BLaER1 (cell line): Measurements from ENCODE around the gene JAZF1.

ENCODE experiments used
- H3K27ac ChIP-seq: shearing (Covaris generic); formaldehyde crosslinking; 2 replicates; pipeline ENCODE4 v1.8.1; 2022
- H3K27me3 ChIP-seq: shearing (Covaris generic); formaldehyde crosslinking; 2 replicates; pipeline ENCODE4 v1.8.1; 2022
- H3K36me3 ChIP-seq: shearing (Covaris generic); formaldehyde crosslinking; 2 replicates; pipeline ENCODE4 v1.8.1; 2022
- H3K4me1 ChIP-seq: shearing (Covaris generic); formaldehyde crosslinking; 2 replicates; pipeline ENCODE4 v1.8.1; 2022
- H3K4me2 ChIP-seq: shearing (Covaris generic); formaldehyde crosslinking; 2 replicates; pipeline ENCODE4 v1.8.1; 2022
- H3K4me3 ChIP-seq: shearing (Covaris generic); formaldehyde crosslinking; 2 replicates; pipeline ENCODE4 v1.8.1; 2022
- H3K9ac ChIP-seq: shearing (Covaris generic); formaldehyde crosslinking; 2 replicates; pipeline ENCODE4 v1.8.1; 2022
- H3K9me3 ChIP-seq: shearing (Covaris generic); formaldehyde crosslinking; 2 replicates; pipeline ENCODE4 v1.8.1; 2022
- H4K20me1 ChIP-seq: shearing (Covaris generic); formaldehyde crosslinking; 2 replicates; pipeline ENCODE4 v1.8.1; 2022
- Cebpa-rat ChIP-seq: shearing (Covaris generic); IDR thresholded peaks from 2 replicates; pipeline ENCODE4 v1.8.1; 2022

Gene JAZF1

DNA sequence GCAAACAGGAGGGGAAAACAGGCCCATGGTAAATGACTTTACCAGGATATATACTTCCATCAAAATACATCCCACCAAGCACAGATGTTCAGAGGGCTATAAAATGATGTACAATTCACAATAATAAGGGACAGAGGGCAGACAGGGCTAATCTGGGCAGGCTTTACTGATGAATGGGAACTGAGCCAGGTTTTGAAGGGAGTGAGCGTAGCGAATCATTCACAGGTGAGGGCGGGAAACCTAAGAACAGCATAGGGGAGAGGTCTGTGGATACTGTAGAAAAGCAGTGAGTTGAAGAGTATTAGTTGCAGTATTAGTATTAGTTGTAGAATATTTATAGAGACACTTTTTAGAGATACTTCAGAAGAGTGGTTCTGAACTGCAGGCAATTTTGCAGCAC, 180.8 kb downstream of the JAZF1 start:
- no peak overlapping the region for H3K4me2 ChIP-seq
- no peaks in the 10 kb centered on the region; the same call in 1 of the 2 replicates for H3K36me3 ChIP-seq
- H3K4me3 ChIP-seq: no peak overlapping the region
- H3K27me3 ChIP-seq: no peaks in the 10 kb centered on the region
- no peak overlapping the region for H3K27ac ChIP-seq
- H4K20me1 ChIP-seq: no peaks in the 10 kb centered on the region
- no peak for TF ChIP-seq Cebpa-rat
- peaks cover 5% of the 10 kb centered on the region; the same call in 1 of the 2 replicates for H3K4me1 ChIP-seq
- H3K9ac ChIP-seq: no peak overlapping the region
- H3K9me3 ChIP-seq: no peaks in the 10 kb centered on the region

DNA sequence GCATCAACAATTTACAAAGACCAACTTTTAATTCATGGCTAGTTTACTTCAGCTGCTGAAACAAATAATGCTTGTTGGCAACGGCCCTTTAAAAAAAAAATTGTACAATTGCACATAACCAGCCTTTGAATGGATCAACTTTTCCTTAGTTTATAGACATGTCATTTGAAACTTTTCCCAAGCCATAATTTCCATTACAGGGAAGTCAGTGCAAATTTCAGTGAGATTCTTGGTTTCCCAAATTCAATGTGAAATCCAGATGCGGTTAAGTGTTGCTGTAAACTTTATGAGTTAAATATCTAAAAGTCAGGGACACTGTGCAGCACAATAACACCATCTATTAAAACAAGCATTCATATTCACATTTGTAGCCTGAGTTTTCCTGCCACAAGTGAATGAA, 182.2 kb downstream of the JAZF1 start:
- Histone ChIP-seq H3K36me3 (no peaks in the 10 kb centered on the region; the same call in 1 of the 2 replicates), H3K9me3 (no peaks in the 10 kb centered on the region), H3K27ac (no peak overlapping the region), H3K4me2 (no peak overlapping the region), H3K4me1 (peaks cover 5% of the 10 kb centered on the region; the same call in 1 of the 2 replicates), H3K4me3 (no peak overlapping the region), H4K20me1 (no peaks in the 10 kb centered on the region), H3K27me3 (no peaks in the 10 kb centered on the region), H3K9ac (no peak overlapping the region)
- no peak for TF ChIP-seq Cebpa-rat

DNA sequence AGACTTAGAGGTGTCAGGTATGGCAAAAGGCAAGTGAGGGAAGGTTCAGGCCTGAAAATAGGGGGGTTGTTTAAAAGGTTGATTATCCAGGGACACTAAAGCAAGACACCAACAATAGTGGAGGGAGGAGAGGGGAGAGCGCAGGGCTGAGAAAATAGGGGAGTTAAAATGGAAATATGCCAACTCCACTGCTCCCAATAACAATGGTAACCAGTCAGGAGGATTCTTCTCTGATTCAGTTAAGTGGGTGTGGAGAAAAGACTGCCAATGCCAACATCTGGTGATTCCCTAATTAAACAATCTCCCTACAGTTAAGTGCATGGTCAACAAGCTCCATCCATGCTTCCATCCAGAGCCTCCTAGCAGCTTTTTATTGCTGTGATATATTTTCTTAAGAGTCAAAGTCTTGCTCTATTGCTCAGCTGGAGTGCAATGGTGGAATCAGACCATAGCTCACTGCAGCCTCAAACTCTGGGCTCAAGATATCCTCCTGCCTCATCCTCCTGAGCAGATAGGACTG, 183.3 kb downstream of the JAZF1 start:
- H3K4me1 ChIP-seq: peaks cover 5% of the 10 kb centered on the region; the same call in 1 of the 2 replicates
- H3K4me2 ChIP-seq: no peak overlapping the region
- no peak for TF ChIP-seq Cebpa-rat
- H3K9me3 ChIP-seq: no peaks in the 10 kb centered on the region
- no peak overlapping the region for H3K27ac ChIP-seq
- no peaks in the 10 kb centered on the region for H3K27me3 ChIP-seq
- H4K20me1 ChIP-seq: no peaks in the 10 kb centered on the region
- H3K9ac ChIP-seq: no peak overlapping the region
- H3K36me3 ChIP-seq: no peaks in the 10 kb centered on the region; the same call in 1 of the 2 replicates
- H3K4me3 ChIP-seq: no peak overlapping the region

DNA sequence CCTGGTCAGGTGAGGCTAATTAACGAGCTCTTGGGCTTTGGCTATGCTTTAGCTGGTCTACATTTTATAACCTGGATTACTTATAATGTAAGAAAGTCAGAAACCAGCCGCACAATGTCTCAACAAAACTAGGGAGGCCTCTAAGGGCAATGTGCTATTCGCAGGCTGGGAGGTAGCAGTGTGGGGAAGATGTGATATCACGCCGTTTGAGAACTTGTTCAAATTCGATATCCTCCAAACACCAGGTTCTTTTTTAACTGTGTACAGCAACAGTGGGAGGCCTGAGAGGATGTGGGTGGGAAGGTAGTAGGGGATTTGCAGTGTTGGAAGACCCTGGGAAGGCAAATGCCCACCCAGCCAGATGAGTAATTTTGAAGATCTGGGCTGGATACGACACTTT, 184.5 kb downstream of the JAZF1 start:
- Histone ChIP-seq H3K4me2 (no peak overlapping the region), H3K27ac (no peak overlapping the region), H4K20me1 (no peaks in the 10 kb centered on the region), H3K36me3 (no peaks in the 10 kb centered on the region; the same call in 1 of the 2 replicates), H3K4me3 (no peak overlapping the region), H3K9ac (no peak overlapping the region), H3K27me3 (no peaks in the 10 kb centered on the region), H3K9me3 (no peaks in the 10 kb centered on the region), H3K4me1 (peaks cover 5% of the 10 kb centered on the region; the same call in 1 of the 2 replicates)
- no peak for TF ChIP-seq Cebpa-rat

DNA sequence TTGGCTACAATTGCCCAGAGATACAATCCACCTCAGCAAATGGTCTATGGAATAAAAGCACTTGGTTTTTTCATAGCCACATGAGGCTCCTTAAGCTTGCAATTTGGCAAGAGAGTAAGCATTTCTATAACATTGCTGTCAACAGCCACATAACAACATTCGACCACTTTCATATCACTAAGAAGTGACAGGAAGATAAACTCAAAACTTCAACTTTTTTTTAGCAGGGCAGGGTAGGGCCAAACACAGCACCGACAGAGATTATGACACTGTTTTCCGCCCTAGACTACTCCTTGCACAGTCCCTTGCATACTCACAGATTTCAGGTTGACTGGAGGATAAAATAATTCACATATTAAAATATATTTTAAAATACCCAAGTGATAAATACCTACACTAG, 185.4 kb downstream of the JAZF1 start:
- Histone ChIP-seq H3K27ac (no peak overlapping the region), H3K4me1 (peaks cover 5% of the 10 kb centered on the region; the same call in 1 of the 2 replicates), H3K27me3 (no peaks in the 10 kb centered on the region), H4K20me1 (no peaks in the 10 kb centered on the region), H3K4me3 (no peak overlapping the region), H3K9ac (no peak overlapping the region), H3K36me3 (no peaks in the 10 kb centered on the region; the same call in 1 of the 2 replicates), H3K4me2 (no peak overlapping the region), H3K9me3 (no peaks in the 10 kb centered on the region)
- TF ChIP-seq Cebpa-rat: no peak

DNA sequence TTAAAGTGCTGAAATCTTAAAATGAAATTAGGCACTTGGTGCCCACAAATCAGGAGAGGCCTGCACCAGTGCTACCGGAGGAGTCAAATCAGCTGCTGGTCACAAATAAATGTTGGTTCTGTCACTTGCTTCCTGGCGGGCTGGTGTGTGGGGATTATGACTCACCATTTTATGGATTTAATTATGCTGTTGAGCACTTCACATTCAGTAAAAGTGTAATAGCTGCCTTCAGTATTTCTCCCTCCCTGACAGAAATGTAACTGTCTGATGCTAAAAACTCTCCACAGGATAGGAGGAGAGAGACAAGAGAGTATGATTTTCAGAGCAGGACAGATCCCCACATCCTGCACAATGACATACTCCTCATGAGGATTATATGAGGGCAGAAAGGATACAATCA, 186.0 kb downstream of the JAZF1 start:
- peaks cover 5% of the 10 kb centered on the region; the same call in 1 of the 2 replicates for H3K4me1 ChIP-seq
- H3K27me3 ChIP-seq: no peaks in the 10 kb centered on the region
- no peaks in the 10 kb centered on the region; the same call in 1 of the 2 replicates for H3K36me3 ChIP-seq
- TF ChIP-seq Cebpa-rat: no peak
- H3K9me3 ChIP-seq: no peaks in the 10 kb centered on the region
- no peaks in the 10 kb centered on the region for H4K20me1 ChIP-seq
- no peak overlapping the region for H3K9ac ChIP-seq
- H3K4me3 ChIP-seq: no peak overlapping the region
- no peak overlapping the region for H3K4me2 ChIP-seq
- H3K27ac ChIP-seq: no peak overlapping the region

DNA sequence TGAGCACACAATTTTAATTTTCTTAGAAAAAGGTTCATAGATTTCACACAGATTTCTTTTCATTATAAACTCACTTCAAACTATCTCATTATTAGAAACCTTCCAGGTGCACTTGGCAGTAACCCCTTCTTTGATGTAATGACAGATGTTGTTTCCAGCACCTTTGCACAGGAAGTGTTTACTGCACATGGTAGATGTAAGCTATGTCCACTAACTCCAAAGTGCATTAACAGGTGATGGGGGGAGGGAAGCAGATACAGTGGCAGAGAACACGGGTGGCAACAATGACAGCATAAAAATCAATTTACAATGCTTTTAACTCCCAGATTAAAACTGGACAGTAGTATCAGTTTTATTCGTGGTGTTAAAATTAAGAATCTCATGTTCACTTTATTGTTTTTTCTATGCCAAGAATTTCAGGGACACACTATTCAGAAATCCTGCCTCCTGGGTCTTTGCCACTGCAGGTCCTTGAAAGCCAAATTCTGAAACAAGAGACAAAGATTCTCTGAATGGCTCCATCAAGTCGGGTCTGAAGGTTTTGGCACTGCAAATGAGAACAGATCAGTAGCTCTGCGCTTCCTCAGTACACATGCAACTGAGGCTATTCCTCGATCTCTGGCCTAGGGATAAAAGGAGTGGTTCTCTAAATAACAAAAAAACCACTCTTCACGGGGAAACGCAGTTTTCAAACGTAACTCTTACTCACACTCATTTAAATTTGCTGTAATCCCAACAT, 187.7 kb downstream of the JAZF1 start:
- no peak overlapping the region for H3K27ac ChIP-seq
- H3K27me3 ChIP-seq: no peaks in the 10 kb centered on the region
- no peak for TF ChIP-seq Cebpa-rat
- H4K20me1 ChIP-seq: no peaks in the 10 kb centered on the region
- peaks cover 2% of the 10 kb centered on the region; the same call in 1 of the 2 replicates for H3K4me1 ChIP-seq
- peaks cover 12% of the 10 kb centered on the region for H3K9me3 ChIP-seq
- H3K4me3 ChIP-seq: no peak overlapping the region
- no peaks in the 10 kb centered on the region; the same call in 1 of the 2 replicates for H3K36me3 ChIP-seq
- no peak overlapping the region for H3K4me2 ChIP-seq
- no peak overlapping the region for H3K9ac ChIP-seq

DNA sequence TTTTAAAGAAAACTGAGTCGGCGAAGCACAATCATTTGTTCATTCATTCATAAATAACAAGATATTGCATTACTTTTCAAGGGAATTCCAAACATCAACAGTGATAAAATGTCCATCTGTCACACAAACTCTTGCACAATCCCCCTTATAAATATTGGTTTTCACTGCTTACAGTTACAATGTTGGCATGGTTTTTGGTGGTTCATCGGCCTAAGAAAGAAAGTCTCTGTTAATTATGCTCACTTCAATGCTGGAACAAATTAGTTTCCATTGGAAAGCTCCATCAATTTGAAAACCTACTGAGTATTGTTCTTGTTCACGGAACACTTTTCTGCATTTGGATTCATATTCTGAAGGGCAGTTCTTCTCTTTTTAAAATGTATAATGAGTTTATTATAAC, 188.5 kb downstream of the JAZF1 start:
- H3K9me3 ChIP-seq: peaks cover 19% of the 10 kb centered on the region
- no peaks in the 10 kb centered on the region; the same call in 1 of the 2 replicates for H3K36me3 ChIP-seq
- TF ChIP-seq Cebpa-rat: no peak; the same call in 1 of the 2 replicates
- H3K27ac ChIP-seq: no peak overlapping the region
- H3K4me2 ChIP-seq: no peak overlapping the region
- no peaks in the 10 kb centered on the region for H3K4me1 ChIP-seq
- H3K9ac ChIP-seq: no peak overlapping the region
- H3K4me3 ChIP-seq: no peak overlapping the region
- no peaks in the 10 kb centered on the region for H3K27me3 ChIP-seq
- no peaks in the 10 kb centered on the region for H4K20me1 ChIP-seq

DNA sequence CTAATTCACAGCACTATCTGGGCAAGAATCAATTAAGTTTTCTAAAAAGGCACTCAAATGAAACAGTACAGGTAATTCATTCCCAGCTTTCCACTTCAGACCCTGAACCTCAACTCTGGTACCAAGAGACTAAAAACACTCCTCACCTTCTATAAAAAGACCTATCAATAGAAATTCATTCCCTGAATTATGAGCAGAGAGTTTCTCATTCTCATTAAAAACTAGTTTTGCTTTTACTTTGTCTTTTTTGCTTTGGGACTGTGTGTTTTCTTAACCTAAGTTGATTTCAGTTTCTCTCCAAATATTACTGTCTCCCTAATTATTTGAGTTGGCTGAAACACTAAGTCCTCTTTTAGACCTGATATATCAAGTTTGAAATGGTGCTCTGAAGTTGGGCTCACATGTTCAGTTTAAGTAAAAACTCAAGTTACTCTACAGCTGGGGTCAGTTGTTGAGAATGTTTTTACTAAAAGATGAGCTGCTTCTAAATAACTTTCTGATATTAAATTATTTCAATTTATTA, 189.5 kb downstream of the JAZF1 start:
- Histone ChIP-seq H3K27ac (no peak overlapping the region), H4K20me1 (no peaks in the 10 kb centered on the region), H3K36me3 (no peaks in the 10 kb centered on the region; the same call in 1 of the 2 replicates), H3K4me1 (no peaks in the 10 kb centered on the region), H3K27me3 (no peaks in the 10 kb centered on the region), H3K4me3 (no peak overlapping the region), H3K4me2 (no peak overlapping the region), H3K9me3 (peaks cover 25% of the 10 kb centered on the region), H3K9ac (no peak overlapping the region)
- TF ChIP-seq Cebpa-rat: no peak

DNA sequence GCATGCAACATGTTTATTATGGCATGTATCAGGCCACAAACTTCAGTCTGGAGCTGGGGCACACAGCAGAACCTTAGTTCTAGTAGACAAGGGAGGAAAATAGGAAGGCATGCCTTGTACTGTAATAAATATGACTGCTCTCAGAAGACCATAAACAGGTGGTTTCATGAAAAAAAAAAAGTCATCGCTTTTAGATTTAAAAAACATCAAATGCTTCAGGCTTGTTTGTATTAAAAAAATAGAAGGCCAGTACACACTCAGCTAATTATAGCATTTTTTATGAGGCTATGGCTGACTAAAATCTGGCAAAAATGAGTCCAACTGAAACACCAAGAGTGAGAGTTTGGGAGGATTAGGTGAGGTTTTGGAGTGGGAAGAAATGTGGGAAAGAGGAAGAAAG, 204.1 kb downstream of the JAZF1 start:
- no peak overlapping the region for H3K27ac ChIP-seq
- no peak for TF ChIP-seq Cebpa-rat
- peaks cover 10% of the 10 kb centered on the region for H3K4me1 ChIP-seq
- H3K9ac ChIP-seq: no peak overlapping the region
- no peaks in the 10 kb centered on the region for H3K27me3 ChIP-seq
- peaks cover 22% of the 10 kb centered on the region for H3K9me3 ChIP-seq
- 0 out of 2 replicates have a peak, but pooled peaks cover 5% of the 10 kb centered on the region for H3K36me3 ChIP-seq
- no peak overlapping the region for H3K4me2 ChIP-seq
- H3K4me3 ChIP-seq: no peak overlapping the region
- H4K20me1 ChIP-seq: no peaks in the 10 kb centered on the region
